Colonic mucosa (tissue), 4 donors: ENCODE measurements around the gene NRN1. TPM values are rescaled to one million over a fixed set of nuclear protein-coding genes. Genes with fewer than 3 reads are reported as not detected.

Experiments
- DNase-seq: peaks from one replicate; pipeline ENCODE4 v3.0.0-alpha.2; 2020
- H3K27ac ChIP-seq: fragments of 200-600 bp; one replicate; pipeline ENCODE4 v1.8.0; 2021
- H3K27me3 ChIP-seq: fragments of 200-600 bp; one replicate; pipeline ENCODE4 v1.8.0; 2021
- H3K36me3 ChIP-seq: fragments of 200-600 bp; one replicate; pipeline ENCODE4 v1.8.0; 2021
- H3K4me1 ChIP-seq: fragments of 200-600 bp; one replicate; pipeline ENCODE4 v1.8.0; 2021; ENCODE audit warnings: mild to moderate bottlenecking
- H3K4me3 ChIP-seq: fragments of 200-600 bp; one replicate; pipeline ENCODE4 v1.8.0; 2021
- H3K9ac ChIP-seq, 2 donors: one replicate each; pipeline ENCODE4 v1.7.0; 2013; ENCODE audit warnings: control low read depth in 2 of 2, low read depth in 2 of 2, low read length in 2 of 2
- H3K9me3 ChIP-seq: fragments of 200-600 bp; one replicate; pipeline ENCODE4 v1.8.0; 2021
- CTCF ChIP-seq: fragments of 200-600 bp; IDR thresholded peaks from one replicate; pipeline ENCODE4 v1.8.0; 2022; ENCODE audit warnings: antibody characterized with exemption, mild to moderate bottlenecking
- intact Hi-C: fragments of 100-400 bp; cut with DNase I; formaldehyde crosslinking; loops from one replicate; pipeline ENCODE4 v1.14.1; 2022
- total RNA-seq, 2 donors: library from RNA; stranded (reverse); fragmentation: NEBNext Ultra II Directional in 1 of 2; extraction: Animal tissue kit (Norgen Biotek cat#: 25700) in 1 of 2; gene quantifications; one replicate each; pipeline ENCODE4 v1.2.1, GENCODE V29; 2021
- donor health status: healthy.
- donor health status: DM: no; HTN: no; CAD: no.
- donor health status: DM: no; HTN: no; CAD: no.

NRN1 gene
- total RNA-seq, 2 donors from 2014 or later, result 1.6 to 4.5 TPM

DNA sequence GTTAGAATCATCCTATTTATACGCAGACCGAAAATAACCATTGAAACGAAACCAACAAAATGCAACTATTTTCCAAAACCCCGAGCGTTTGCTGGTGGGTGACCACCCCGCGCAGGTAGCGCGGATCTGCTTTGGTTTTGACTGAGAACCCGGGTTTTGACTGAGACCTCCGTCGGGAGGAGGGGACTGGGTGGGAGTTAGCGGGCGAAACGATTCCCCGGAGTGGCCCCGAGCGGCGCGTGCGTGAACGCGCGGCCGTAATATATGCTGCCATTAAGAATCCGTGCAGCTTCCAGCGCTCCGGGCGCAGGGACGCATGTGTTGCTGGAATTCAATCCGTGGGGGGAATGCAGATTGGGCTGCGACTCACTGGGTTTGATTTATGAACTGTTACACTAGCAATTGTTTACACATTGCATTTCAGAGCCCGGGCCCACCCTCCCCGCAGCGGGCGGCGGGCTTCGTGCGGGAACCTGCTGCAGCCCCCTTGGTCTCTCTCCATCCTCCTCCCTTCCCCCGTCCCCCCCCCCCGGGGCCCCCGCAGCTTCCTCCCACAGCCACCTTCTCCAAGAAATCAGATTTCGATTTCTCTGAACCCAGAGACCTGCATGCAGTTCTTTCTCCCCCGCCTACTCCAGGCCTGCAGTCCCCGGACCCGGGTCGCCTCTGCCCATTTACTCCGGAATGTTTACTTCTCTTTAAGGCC is 9.9 kb downstream of the NRN1 start:
- Histone ChIP-seq H3K27me3 (peaks cover 90% of the 10 kb centered on the region), H3K36me3 (no peaks in the 10 kb centered on the region), H3K27ac (no peak overlapping the region), H3K4me1 (peaks cover 16% of the 10 kb centered on the region), H3K4me3 (peak overlapping the region; percentile 54), H3K9me3 (no peaks in the 10 kb centered on the region), H3K9ac (peak overlapping the region in 1 of 2 donors; percentile 62)
- no peak for TF ChIP-seq CTCF
- no peak for DNase-seq
- intact Hi-C loops, result no loop called here

DNA sequence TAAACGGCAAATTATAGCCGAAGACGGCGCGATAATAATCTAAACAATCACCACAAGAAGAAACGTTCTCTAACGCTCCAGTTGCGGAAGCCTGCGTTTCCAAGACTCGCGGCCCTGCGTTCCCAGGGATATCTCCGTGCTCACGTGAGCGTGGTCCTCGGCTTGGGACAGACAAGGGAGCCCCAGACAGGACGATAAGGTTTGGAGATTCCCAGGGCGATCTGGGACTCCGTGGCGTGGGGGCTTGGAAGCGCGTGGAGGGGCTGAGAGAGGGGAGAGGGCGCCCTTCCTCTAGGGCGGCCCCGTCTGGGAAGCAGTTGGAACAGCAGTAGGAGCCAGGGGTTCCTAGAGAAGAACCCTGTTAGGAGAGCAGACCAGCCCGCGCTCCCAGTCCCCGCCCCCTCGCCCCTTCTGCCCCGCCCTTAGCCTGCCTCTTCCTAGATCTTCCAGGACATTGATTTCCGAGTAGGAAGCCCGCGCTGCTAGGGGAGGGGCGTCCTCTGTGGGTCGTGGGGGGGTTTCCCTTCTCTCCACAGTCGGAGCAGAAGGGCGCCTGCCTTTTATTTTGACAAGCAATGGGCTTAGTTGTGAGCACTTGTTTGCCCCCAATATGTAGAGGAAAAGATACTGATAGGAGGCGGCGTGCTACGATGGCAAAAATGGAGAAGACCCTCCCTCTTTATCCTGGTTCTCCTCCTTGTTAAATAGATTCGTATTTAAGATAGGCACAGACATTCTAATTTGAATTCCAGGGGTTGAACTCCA is 10.6 kb downstream of the NRN1 start:
- Histone ChIP-seq H3K4me1 (peaks cover 16% of the 10 kb centered on the region), H3K36me3 (no peaks in the 10 kb centered on the region), H3K27me3 (peaks cover 83% of the 10 kb centered on the region), H3K27ac (no peak overlapping the region), H3K9me3 (no peaks in the 10 kb centered on the region), H3K4me3 (peak overlapping the region; percentile 54), H3K9ac (peak overlapping the region; percentile 18 to 62)
- peak; percentile 64 for DNase-seq
- intact Hi-C loops, result no loop called here
- no peak for TF ChIP-seq CTCF

GRCh38 chr6:5995658-5995948 is 11.1 kb downstream of the NRN1 start:
- Histone ChIP-seq H3K4me3 (no peak overlapping the region), H3K4me1 (peaks cover 16% of the 10 kb centered on the region), H3K9ac (no peak overlapping the region), H3K9me3 (no peaks in the 10 kb centered on the region), H3K36me3 (no peaks in the 10 kb centered on the region), H3K27ac (no peak overlapping the region), H3K27me3 (peaks cover 78% of the 10 kb centered on the region)
- intact Hi-C loops, result no loop called here
- no peak for TF ChIP-seq CTCF
- DNase-seq, result no peak

DNA sequence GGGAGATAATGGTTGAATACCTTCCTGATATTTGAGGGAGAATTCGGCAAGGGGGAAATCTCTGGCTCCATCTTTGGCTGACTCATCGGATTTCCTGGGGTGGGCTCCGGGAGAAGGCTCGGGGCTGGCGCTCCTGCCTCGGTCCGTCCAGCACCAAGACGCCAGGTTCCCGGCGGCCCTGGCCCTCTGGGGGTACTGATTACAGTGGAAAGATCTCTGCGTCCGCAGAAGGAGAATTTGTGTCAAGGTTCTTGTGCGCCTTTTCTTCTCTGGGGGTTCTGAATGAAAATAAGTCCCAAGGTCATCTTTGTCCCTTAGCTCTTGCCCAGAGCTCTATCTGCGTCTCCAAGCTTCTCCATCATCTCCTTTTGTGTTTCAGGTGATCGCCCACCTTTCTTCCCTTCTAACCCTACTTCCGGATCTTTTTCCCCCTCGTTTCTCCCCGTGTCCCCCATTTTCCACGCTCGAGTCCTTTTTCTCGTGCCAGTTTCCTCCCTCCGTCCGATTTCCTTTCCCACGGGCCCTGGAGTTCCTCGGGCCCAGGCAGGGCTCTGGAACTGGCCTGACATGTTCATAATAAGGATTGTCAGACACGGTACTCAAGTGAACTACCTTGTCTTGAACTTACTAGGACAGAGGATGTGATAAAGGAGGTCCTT is 11.6 kb downstream of the NRN1 start:
- Histone ChIP-seq H3K27me3 (peaks cover 74% of the 10 kb centered on the region), H3K4me3 (no peak overlapping the region), H3K36me3 (no peaks in the 10 kb centered on the region), H3K27ac (no peak overlapping the region), H3K4me1 (peaks cover 16% of the 10 kb centered on the region), H3K9me3 (no peaks in the 10 kb centered on the region), H3K9ac (no peak overlapping the region)
- DNase-seq, result no peak
- TF ChIP-seq CTCF, result no peak
- intact Hi-C loops, result no loop called here

GRCh38 chr6:5994234-5994998 is 12.3 kb downstream of the NRN1 start:
- peaks cover 16% of the 10 kb centered on the region for H3K4me1 ChIP-seq
- no peak overlapping the region for H3K9ac ChIP-seq
- H3K36me3 ChIP-seq, result no peaks in the 10 kb centered on the region
- no peak for TF ChIP-seq CTCF
- no peaks in the 10 kb centered on the region for H3K9me3 ChIP-seq
- H3K27me3 ChIP-seq, result peaks cover 67% of the 10 kb centered on the region
- DNase-seq, result no peak
- H3K27ac ChIP-seq, result no peak overlapping the region
- intact Hi-C loops, result no loop called here
- no peak overlapping the region for H3K4me3 ChIP-seq
